Lung (tissue), 12 donors: ENCODE data around the gene PTCD2. TPM values are rescaled to one million over a fixed set of nuclear protein-coding genes. Genes with fewer than 3 reads are reported as not detected.

Experiments
- ATAC-seq: fragments of 200-7000 bp; cut with Tn5 transposase; one replicate; pipeline ENCODE4 v1.9.1; 2020; ENCODE audit warnings: moderate number of reproducible peaks; ENCODE audit not compliant: insufficient read depth, low FRiP score
- DNase-seq, 3 donors: peaks; one replicate each; pipeline ENCODE4 v3.0.0-alpha.2; 2013 to 2017
- H3K27ac ChIP-seq, 2 donors: one replicate each; pipeline ENCODE4 v1.5.1; 2013; ENCODE audit warnings: mild to moderate bottlenecking in 2 of 2, moderate library complexity in 2 of 2, control low read depth in 1 of 2, inconsistent platforms in 1 of 2, low read depth in 1 of 2, low read length in 1 of 2
- H3K27me3 ChIP-seq, 3 donors: one replicate each; pipeline ENCODE4 v1.5.1; 2013; ENCODE audit warnings: low read length in 2 of 3; ENCODE audit not compliant: control insufficient read depth in 3 of 3, insufficient read depth in 3 of 3
- H3K36me3 ChIP-seq, 4 donors: one replicate each; pipeline ENCODE4 v1.5.1; 2013; ENCODE audit warnings: low read length in 4 of 4, mild to moderate bottlenecking in 1 of 4, moderate library complexity in 1 of 4; ENCODE audit not compliant: control insufficient read depth in 4 of 4, insufficient read depth in 4 of 4
- H3K4me1 ChIP-seq, 5 donors: one replicate each; pipeline ENCODE4 v1.5.1; 2013; ENCODE audit warnings: low read length in 5 of 5, mild to moderate bottlenecking in 2 of 5, moderate library complexity in 1 of 5; ENCODE audit not compliant: control insufficient read depth in 5 of 5, insufficient read depth in 5 of 5
- H3K4me3 ChIP-seq: one replicate; pipeline ENCODE4 v1.5.1; 2013; ENCODE audit warnings: mild to moderate bottlenecking, control low read depth, moderate library complexity
- H3K9ac ChIP-seq, 2 donors: one replicate each; pipeline ENCODE4 v1.5.1; 2013; ENCODE audit warnings: low read length in 2 of 2, control low read depth in 1 of 2; ENCODE audit not compliant: insufficient read depth in 1 of 2
- H3K9me3 ChIP-seq, 4 donors: one replicate each; pipeline ENCODE4 v1.5.1; 2013; ENCODE audit warnings: low read length in 3 of 4, mild to moderate bottlenecking in 1 of 4, moderate library complexity in 1 of 4; ENCODE audit not compliant: control insufficient read depth in 4 of 4, insufficient read depth in 3 of 4
- CTCF ChIP-seq: IDR thresholded peaks from 2 replicates; pipeline ENCODE4 v1.5.1; 2012; ENCODE audit warnings: mild to moderate bottlenecking; ENCODE audit errors: control extremely low read depth, extremely low read depth
- WGBS, 2 donors: extraction: QIAGEN DNeasy Blood & Tissue Kit; methylation state at CpG; one replicate each; pipeline ENCODE4 v1.1.7; 2013; 5-methylcytosine and 5-hydroxymethylcytosine counted together
- polyA plus RNA-seq, 2 donors: library from polyadenylated mRNA; stranded (reverse); fragments of 200-250 nt; gene quantifications; one replicate each; pipeline ENCODE4 v1.2.1, GENCODE V29; 2013
- total RNA-seq, 2 donors: library from RNA; depleted of rRNA in 1 of 2; stranded (reverse); fragments of >200 nt in 1 of 2; gene quantifications; one replicate each; pipeline ENCODE4 v1.2.1, GENCODE V29; 2014 to 2021
- donor health status: control.
- donor health status: control.
- donor health status: Bipolar disorder and iron deficiency.
- donor health status: healthy.
- donor health status: DM: yes; HTN: yes; CAD: no.

The PTCD2 gene
- total and polyA plus RNA-seq, 4 donors: 1.9 to 12.0 (median 6.3) TPM

DNA sequence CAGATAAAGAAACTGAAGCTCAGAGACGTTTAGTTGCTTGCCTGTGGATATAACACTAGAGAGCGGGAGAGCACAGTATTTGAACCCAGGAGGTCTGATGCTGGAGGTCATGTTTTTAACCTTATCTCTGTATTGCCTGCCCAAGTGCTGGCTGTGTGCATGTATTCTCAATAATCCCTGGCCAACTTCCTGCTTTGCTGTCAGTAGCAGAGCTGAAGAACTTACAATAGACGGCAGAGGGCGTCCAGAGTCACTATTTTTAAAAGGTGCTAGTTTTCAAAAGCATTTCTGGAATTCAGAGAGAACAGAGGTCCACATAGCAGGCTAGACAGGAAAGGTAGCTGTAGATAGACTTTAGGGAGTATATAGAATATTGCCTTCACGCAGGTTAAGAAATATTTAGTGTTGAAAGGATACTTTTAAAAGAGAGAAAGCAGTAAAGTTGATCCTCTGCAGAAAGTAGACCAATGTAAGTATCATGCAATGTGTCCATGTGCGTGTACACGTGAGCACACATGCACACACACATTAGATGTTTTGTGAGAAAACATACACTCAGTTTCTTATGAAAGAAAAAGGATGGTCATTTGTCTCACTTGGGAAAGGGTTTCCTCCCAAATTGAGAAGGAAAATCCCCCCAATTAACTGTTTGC is 46.3 kb downstream of the PTCD2 start:
- H3K9me3 ChIP-seq: no peaks in the 10 kb centered on the region
- H3K27me3 ChIP-seq: no peaks in the 10 kb centered on the region
- H3K4me3 ChIP-seq: no peak overlapping the region
- ATAC-seq: peak; percentile 90
- H3K27ac ChIP-seq: no peak overlapping the region
- H3K9ac ChIP-seq: no peak overlapping the region
- peaks cover 2 to 6% (median 4%) of the 10 kb centered on the region in 4 donors for H3K36me3 ChIP-seq
- DNase-seq: peak; percentile 72 to 89 (median 86)
- H3K4me1 ChIP-seq: peaks cover 0 to 4% (median 0%) of the 10 kb centered on the region in 5 donors
- WGBS, 2 donors: 32 to 37% methylated on average over 7 of the region's 7 CpGs
- peak; percentile 55 for TF ChIP-seq CTCF

- 96 to 98% methylated on average over 1 of the region's 1 CpG for WGBS, 2 donors
- H3K36me3 ChIP-seq: peaks cover 0 to under 1% (median 0%) of the 10 kb centered on the region in 4 donors
- H3K4me3 ChIP-seq: no peak overlapping the region
- DNase-seq: no peak
- H3K27me3 ChIP-seq: no peaks in the 10 kb centered on the region
- H3K4me1 ChIP-seq: peaks cover 0 to 4% (median 0%) of the 10 kb centered on the region in 5 donors
- no peak overlapping the region for H3K27ac ChIP-seq
- H3K9me3 ChIP-seq: no peaks in the 10 kb centered on the region
- no peak overlapping the region for H3K9ac ChIP-seq
- no peak for ATAC-seq
- TF ChIP-seq CTCF: no peak
Observed at GRCh38 chr5:72368271-72368670, 48.1 kb downstream of the PTCD2 start.

DNA sequence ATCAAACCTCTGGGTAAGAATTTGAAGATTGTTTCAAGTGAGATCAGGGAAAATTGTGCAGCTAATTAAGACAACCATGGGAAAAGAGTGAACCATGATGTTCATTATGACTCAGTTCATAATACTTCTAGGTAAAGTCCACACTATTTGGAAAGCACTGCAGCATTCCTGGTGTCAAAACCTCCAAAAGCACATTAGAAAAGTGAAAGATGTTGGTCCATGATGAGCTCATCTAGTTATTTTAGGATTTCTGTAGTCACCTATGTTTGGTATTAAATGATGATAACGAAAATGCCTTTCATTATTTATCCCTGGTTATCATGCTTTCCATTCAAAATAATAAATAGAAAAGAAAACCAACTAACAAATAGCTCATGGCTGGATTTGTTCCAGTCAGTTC is 49.1 kb downstream of the PTCD2 start:
- no peak for TF ChIP-seq CTCF
- ATAC-seq (no peak), DNase-seq (no peak)
- H3K36me3 ChIP-seq: no peaks in the 10 kb centered on the region
- no peaks in the 10 kb centered on the region for H3K27me3 ChIP-seq
- H3K9ac ChIP-seq: no peak overlapping the region
- WGBS, 2 donors: 96 to 97% methylated on average over 1 of the region's 1 CpG
- no peak overlapping the region for H3K27ac ChIP-seq
- no peak overlapping the region for H3K4me3 ChIP-seq
- H3K4me1 ChIP-seq: peaks cover 0 to 4% (median 0%) of the 10 kb centered on the region in 5 donors
- no peaks in the 10 kb centered on the region for H3K9me3 ChIP-seq

GRCh38 chr5:72369711-72370110 is 49.5 kb downstream of the PTCD2 start:
- Histone ChIP-seq H3K27me3 (no peaks in the 10 kb centered on the region), H3K36me3 (no peaks in the 10 kb centered on the region), H3K9me3 (no peaks in the 10 kb centered on the region), H3K4me1 (peaks cover 0 to 4% (median 0%) of the 10 kb centered on the region in 5 donors), H3K4me3 (no peak overlapping the region), H3K9ac (no peak overlapping the region), H3K27ac (no peak overlapping the region)
- WGBS, 2 donors: 78 to 83% methylated on average over 3 of the region's 3 CpGs
- no peak for TF ChIP-seq CTCF
- DNase-seq (no peak), ATAC-seq (no peak)
